SK-MEL-5 (cell line): Measurements from ENCODE around the gene APOBEC4. TPM values are rescaled to one million over a fixed set of nuclear protein-coding genes. Genes with fewer than 3 reads are reported as not detected.

Source experiments
- total RNA-seq: library from RNA; depleted of rRNA; stranded (reverse); fragments of >200 nt; shearing (Covaris generic); gene quantifications from 2 replicates; pipeline ENCODE4 v1.2.3, GENCODE V29; 2014; rRNA removed

Gene APOBEC4
- total RNA-seq, 1 experiment from 2014 or later, result not detected

Other genes with a start within 250 kb of the APOBEC4 start
- gene NMNAT2, start 234.9 kb downstream of the APOBEC4 start, total RNA-seq, result 0.03 and 0.08 TPM in 2 replicates
- gene SMG7, start 180.8 kb downstream of the APOBEC4 start, total RNA-seq, result 15.8 and 21.1 TPM in 2 replicates
- 0.08 TPM in 1 of 2 replicates, not detected in the other for gene NCF2, start 62.9 kb downstream of the APOBEC4 start, total RNA-seq
- 187 and 190 TPM in 2 replicates for gene ARPC5, start 17.5 kb downstream of the APOBEC4 start, total RNA-seq
- gene RGL1, start 151.8 kb upstream of the APOBEC4 start, total RNA-seq, result 5.9 and 6.0 TPM in 2 replicates